GM18870 (cell line): Measurements from ENCODE around the gene GAREM1.

Experiments
- ATAC-seq: cut with Tn5 transposase; IDR thresholded peaks from one replicate; pipeline ENCODE4 v1.9.1; 2021; ENCODE audit warnings: moderate library complexity; ENCODE audit not compliant: unreplicated experiment

Gene GAREM1

GRCh38 chr18:32427084-32427900 lies 43.4 kb downstream of the GAREM1 start:
- no peak for ATAC-seq

GRCh38 chr18:32425466-32425865 lies 45.2 kb downstream of the GAREM1 start:
- ATAC-seq, result no peak

- ATAC-seq, result no peak
Observed at GRCh38 chr18:32424696-32425095, 46.0 kb downstream of the GAREM1 start.

- ATAC-seq, result no peak
Observed at GRCh38 chr18:32422978-32423740, 47.5 kb downstream of the GAREM1 start.

- ATAC-seq, result no peak
Observed at GRCh38 chr18:32422201-32422600, 48.5 kb downstream of the GAREM1 start.

GRCh38 chr18:32420084-32420750 lies 50.5 kb downstream of the GAREM1 start:
- ATAC-seq, result no peak

- ATAC-seq, result no peak
Observed at GRCh38 chr18:32418148-32418547, 52.5 kb downstream of the GAREM1 start.

- no peak for ATAC-seq
Observed at GRCh38 chr18:32405588-32405987, 65.1 kb downstream of the GAREM1 start.

GRCh38 chr18:32401621-32402020 lies 69.1 kb downstream of the GAREM1 start:
- ATAC-seq, result no peak

- ATAC-seq, result no peak
Observed at GRCh38 chr18:32393407-32393806, 77.3 kb downstream of the GAREM1 start.

GRCh38 chr18:32391126-32391525 lies 79.6 kb downstream of the GAREM1 start:
- no peak for ATAC-seq

- ATAC-seq, result no peak
Observed at GRCh38 chr18:32389858-32390257, 80.8 kb downstream of the GAREM1 start.

- no peak for ATAC-seq
Observed at GRCh38 chr18:32389191-32389590, 81.5 kb downstream of the GAREM1 start.

GRCh38 chr18:32386471-32386870 lies 84.2 kb downstream of the GAREM1 start:
- ATAC-seq, result no peak

- ATAC-seq, result no peak
Observed at GRCh38 chr18:32383050-32383819, 87.4 kb downstream of the GAREM1 start.

GRCh38 chr18:32381761-32382160 lies 88.9 kb downstream of the GAREM1 start:
- no peak for ATAC-seq

- no peak for ATAC-seq
Observed at GRCh38 chr18:32380559-32380958, 90.1 kb downstream of the GAREM1 start.

GRCh38 chr18:32379891-32380290 lies 90.8 kb downstream of the GAREM1 start:
- no peak for ATAC-seq

- ATAC-seq, result no peak
Observed at GRCh38 chr18:32378705-32379104, 92.0 kb downstream of the GAREM1 start.

- ATAC-seq, result no peak
Observed at GRCh38 chr18:32373995-32374394, 96.7 kb downstream of the GAREM1 start.

GRCh38 chr18:32373505-32373904 lies 97.2 kb downstream of the GAREM1 start:
- no peak for ATAC-seq
